ENCODE data around the gene RPS3.
"Not testable (repeated sequence)": the region's sequence is repeated elsewhere in the genome, so short reads cannot be mapped to it uniquely, and the experiment has no call there.

RPS3 gene

GRCh38 chr11:75380245-75380644, 19.1 kb upstream of the RPS3 start:
- DNase-seq (ENCODE audit: low read depth in 2 of 2): no peak

- no peak for DNase-seq (ENCODE audit: low read depth in 2 of 2)
Observed at GRCh38 chr11:75380716-75381420, 18.4 kb upstream of the RPS3 start.

- DNase-seq (ENCODE audit: low read depth in 2 of 2): no peak
Observed at GRCh38 chr11:75383246-75383645, 16.1 kb upstream of the RPS3 start.

GRCh38 chr11:75384438-75385080, 14.8 kb upstream of the RPS3 start:
- peak; percentile 58 to 64 for DNase-seq (ENCODE audit: low read depth in 2 of 2)

- DNase-seq (ENCODE audit: low read depth in 2 of 2): no peak
Observed at GRCh38 chr11:75386942-75387630, 12.2 kb upstream of the RPS3 start.

- DNase-seq (ENCODE audit: low read depth in 2 of 2): no peak
Observed at GRCh38 chr11:75387736-75388294, 11.5 kb upstream of the RPS3 start.

GRCh38 chr11:75388386-75389275, 10.7 kb upstream of the RPS3 start:
- DNase-seq (ENCODE audit: low read depth in 2 of 2): peak; percentile 27 to 45

- DNase-seq (ENCODE audit: low read depth in 2 of 2): no peak
Observed at GRCh38 chr11:75389276-75389605, 10.1 kb upstream of the RPS3 start.

GRCh38 chr11:75389925-75390324, 9.4 kb upstream of the RPS3 start:
- no peak for DNase-seq (ENCODE audit: low read depth in 2 of 2)

GRCh38 chr11:75394085-75394840, 5.1 kb upstream of the RPS3 start:
- DNase-seq (ENCODE audit: low read depth in 2 of 2): no peak

- DNase-seq (ENCODE audit: low read depth in 2 of 2): no peak
Observed at GRCh38 chr11:75398906-75399305, 412 bp upstream of the RPS3 start.

- DNase-seq (ENCODE audit: low read depth in 2 of 2): no peak
Observed at GRCh38 chr11:75400146-75400865, 988 bp downstream of the RPS3 start.

- no peak for DNase-seq (ENCODE audit: low read depth in 2 of 2)
Observed at GRCh38 chr11:75402002-75402773, 2.9 kb downstream of the RPS3 start.

GRCh38 chr11:75403037-75403436, 3.7 kb downstream of the RPS3 start:
- DNase-seq (ENCODE audit: low read depth in 2 of 2): no peak

GRCh38 chr11:75403983-75404658, 4.8 kb downstream of the RPS3 start:
- DNase-seq (ENCODE audit: low read depth in 2 of 2): no peak

- no peak for DNase-seq (ENCODE audit: low read depth in 2 of 2)
Observed at GRCh38 chr11:75406338-75406777, 7.0 kb downstream of the RPS3 start.

- DNase-seq (ENCODE audit: low read depth in 2 of 2): no peak
Observed at GRCh38 chr11:75408957-75409219, 9.6 kb downstream of the RPS3 start.

- DNase-seq (ENCODE audit: low read depth in 2 of 2): not testable (repeated sequence)
Observed at GRCh38 chr11:75409971-75410370, 10.7 kb downstream of the RPS3 start.

- DNase-seq (ENCODE audit: low read depth in 2 of 2): not testable (repeated sequence)
Observed at GRCh38 chr11:75413146-75413545, 13.8 kb downstream of the RPS3 start.

Data from stimulated activated CD8-positive, alpha-beta memory T cell treated with anti-CD3 and anti-CD28 coated beads, Interleukin-2, amount 100 ng/mL, for 1 hour (primary cell).